ENCODE data around the gene VAV1.

DNA sequence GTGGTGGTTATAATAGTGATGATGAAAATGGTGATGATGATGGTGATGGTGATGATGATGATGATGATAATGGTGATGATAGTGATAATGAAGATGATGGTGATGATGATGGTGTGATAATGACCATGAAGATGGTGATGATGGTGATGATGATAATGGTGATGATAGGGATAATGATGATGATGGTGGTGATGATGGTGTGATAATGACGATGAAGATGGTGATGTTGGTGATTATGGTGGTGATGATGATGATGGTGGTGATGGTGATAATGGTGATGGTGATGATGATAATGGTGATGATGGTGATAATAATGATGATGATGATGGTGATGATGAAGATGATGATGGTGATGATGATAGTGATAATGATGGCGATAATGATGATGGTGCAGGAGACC, 116.5 kb downstream of the VAV1 start:
- TF ChIP-seq, protein P1, sequence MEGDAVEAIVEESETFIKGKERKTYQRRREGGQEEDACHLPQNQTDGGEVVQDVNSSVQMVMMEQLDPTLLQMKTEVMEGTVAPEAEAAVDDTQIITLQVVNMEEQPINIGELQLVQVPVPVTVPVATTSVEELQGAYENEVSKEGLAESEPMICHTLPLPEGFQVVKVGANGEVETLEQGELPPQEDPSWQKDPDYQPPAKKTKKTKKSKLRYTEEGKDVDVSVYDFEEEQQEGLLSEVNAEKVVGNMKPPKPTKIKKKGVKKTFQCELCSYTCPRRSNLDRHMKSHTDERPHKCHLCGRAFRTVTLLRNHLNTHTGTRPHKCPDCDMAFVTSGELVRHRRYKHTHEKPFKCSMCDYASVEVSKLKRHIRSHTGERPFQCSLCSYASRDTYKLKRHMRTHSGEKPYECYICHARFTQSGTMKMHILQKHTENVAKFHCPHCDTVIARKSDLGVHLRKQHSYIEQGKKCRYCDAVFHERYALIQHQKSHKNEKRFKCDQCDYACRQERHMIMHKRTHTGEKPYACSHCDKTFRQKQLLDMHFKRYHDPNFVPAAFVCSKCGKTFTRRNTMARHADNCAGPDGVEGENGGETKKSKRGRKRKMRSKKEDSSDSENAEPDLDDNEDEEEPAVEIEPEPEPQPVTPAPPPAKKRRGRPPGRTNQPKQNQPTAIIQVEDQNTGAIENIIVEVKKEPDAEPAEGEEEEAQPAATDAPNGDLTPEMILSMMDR (IDR thresholded peaks at IDR 0.05) = no peak
- TF ChIP-seq POLR2AphosphoS5 (IDR thresholded peaks at IDR 0.05) = no peak
